Measurements from ENCODE around the gene MINK1.
"Not testable (repeated sequence)": the region's sequence is repeated elsewhere in the genome, so short reads cannot be mapped to it uniquely, and the experiment has no call there.

Gene MINK1

DNA sequence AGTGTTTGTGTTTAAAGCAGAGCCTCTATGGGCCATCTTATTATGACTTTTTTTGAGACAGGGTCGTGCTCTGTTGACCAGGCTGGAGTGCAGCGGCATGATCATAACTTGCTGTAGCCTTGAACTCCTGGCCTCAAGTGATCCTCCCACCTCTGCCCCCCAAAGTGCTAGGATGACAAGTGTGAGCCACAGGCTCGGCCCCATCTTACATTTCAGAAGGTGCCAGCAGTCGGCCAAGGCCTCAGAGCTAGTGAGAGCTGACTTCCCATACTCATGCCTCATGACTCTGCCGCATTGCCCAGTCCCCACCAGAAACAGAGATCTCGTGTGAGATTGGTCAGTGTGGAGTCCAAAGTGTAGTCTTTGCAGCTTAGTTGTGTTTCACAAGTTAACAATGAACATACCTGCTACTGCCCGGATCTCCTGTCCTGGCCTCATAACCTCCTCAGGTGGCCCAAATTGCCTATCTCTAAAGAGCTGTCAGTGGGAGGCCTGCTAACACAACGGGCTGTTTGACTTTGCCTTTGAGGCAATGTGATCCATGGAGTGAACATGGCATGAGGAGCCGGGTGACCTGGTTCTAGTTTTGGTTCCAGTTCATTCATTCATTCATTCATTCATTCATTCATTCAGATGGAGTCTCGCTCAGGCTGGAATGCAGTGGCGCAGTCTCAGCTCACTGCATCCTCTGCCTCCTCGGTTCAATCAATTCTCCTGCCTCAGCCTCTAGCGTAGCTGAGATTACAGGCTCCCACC is 13.7 kb downstream of the MINK1 start:
- DNase-seq (ENCODE audit: low read depth in 2 of 2): no peak

GRCh38 chr17:4849011-4849536 is 15.9 kb downstream of the MINK1 start:
- no peak for DNase-seq (ENCODE audit: low read depth in 2 of 2)

GRCh38 chr17:4850246-4850645 is 17.1 kb downstream of the MINK1 start:
- no peak for DNase-seq (ENCODE audit: low read depth in 2 of 2)

- DNase-seq (ENCODE audit: low read depth in 2 of 2): no peak
Observed at GRCh38 chr17:4851084-4851483, 17.9 kb downstream of the MINK1 start.

GRCh38 chr17:4852567-4853207 is 19.5 kb downstream of the MINK1 start:
- no peak for DNase-seq (ENCODE audit: low read depth in 2 of 2)

- no peak for DNase-seq (ENCODE audit: low read depth in 2 of 2)
Observed at GRCh38 chr17:4853208-4853671, 20.1 kb downstream of the MINK1 start.

DNA sequence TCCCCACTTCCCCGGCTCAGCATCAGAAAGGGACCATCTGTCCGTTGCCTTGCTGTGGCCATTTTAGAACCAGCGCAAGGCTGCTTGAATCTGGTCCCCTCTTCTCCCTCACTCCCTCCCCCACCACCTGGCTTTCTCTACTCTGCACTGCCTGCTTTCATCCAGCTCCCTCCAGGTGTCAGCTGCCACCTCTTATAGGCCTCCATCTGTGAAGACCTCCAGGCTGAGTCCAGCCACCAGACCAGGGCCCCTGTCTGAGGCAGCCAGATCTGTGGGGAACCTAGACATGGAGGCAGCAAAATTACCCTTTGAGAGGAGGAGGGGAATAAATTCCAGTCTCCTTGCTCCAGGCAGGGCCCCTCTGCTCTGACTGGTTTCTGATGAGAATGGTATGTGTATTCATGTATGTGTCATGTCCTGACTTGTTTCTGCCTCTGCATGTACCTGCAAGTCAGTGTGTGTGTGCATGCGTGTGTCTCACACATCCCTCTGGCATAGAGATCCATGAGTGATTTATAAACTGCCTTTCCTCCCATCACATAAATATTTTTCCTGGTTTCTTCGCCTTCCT is 21.1 kb downstream of the MINK1 start:
- DNase-seq (ENCODE audit: low read depth in 2 of 2): no peak

DNA sequence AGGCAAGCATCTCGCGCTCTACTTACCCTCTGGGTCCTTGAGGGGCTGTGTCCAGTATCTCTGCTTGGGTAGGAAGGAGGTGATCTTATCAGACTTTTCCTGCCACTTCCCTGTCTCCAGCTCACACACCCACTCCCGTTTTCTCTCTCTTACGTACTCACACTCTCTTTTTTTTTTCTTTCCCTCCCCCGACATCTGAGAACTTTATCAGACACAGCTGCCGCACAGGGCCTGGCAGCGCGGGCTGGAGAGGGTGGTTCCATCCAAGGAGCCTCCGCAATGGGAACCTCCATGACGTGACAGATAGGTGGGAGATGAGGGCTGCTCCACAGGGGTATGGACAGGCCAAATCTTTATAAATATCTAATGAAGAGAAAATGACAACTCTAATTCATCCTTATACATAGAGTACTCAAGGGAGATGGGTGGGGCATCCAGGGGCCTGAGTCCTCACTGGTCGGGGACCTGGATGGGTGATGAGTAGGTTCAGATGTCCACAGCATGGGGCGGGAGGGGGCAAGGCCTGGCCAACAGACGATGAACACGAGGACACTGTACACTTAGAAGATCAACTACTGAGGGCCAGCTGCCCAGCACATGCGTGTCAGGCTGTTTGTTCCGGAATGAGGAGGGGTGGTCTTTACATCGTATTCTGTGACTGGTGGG is 23.3 kb downstream of the MINK1 start:
- DNase-seq (ENCODE audit: low read depth in 2 of 2): no peak

- DNase-seq (ENCODE audit: low read depth in 2 of 2): no peak
Observed at GRCh38 chr17:4856937-4857314, 23.8 kb downstream of the MINK1 start.

DNA sequence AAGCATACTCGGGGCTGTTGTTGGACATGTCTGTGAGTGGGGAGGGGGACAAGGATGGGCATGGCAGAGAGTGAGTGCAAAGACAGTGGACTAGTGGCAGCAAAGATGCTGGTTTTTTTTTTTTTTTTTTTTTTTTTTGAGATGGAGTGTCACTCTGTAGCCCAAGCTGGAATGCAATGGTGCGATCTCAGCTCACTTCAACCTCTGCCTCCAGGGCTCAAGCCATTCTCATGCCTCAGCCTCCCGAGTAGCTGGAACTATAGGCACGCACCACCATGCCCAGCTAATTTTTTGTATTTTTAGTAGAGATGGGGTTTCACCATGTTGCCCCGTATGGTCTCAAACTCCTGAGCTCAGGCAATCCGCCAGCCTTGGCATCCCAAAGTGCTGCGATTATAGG is 24.2 kb downstream of the MINK1 start:
- not testable (repeated sequence) for DNase-seq (ENCODE audit: low read depth in 2 of 2)

GRCh38 chr17:4858068-4858881 is 25.1 kb downstream of the MINK1 start:
- no peak for DNase-seq (ENCODE audit: low read depth in 2 of 2)

- DNase-seq (ENCODE audit: low read depth in 2 of 2): no peak
Observed at GRCh38 chr17:4858882-4859260, 25.7 kb downstream of the MINK1 start.

GRCh38 chr17:4859816-4860625 is 26.9 kb downstream of the MINK1 start:
- no peak for DNase-seq (ENCODE audit: low read depth in 2 of 2)

- no peak for DNase-seq (ENCODE audit: low read depth in 2 of 2)
Observed at GRCh38 chr17:4860651-4861050, 27.5 kb downstream of the MINK1 start.

- no peak for DNase-seq (ENCODE audit: low read depth in 2 of 2)
Observed at GRCh38 chr17:4861052-4861451, 27.9 kb downstream of the MINK1 start.

DNA sequence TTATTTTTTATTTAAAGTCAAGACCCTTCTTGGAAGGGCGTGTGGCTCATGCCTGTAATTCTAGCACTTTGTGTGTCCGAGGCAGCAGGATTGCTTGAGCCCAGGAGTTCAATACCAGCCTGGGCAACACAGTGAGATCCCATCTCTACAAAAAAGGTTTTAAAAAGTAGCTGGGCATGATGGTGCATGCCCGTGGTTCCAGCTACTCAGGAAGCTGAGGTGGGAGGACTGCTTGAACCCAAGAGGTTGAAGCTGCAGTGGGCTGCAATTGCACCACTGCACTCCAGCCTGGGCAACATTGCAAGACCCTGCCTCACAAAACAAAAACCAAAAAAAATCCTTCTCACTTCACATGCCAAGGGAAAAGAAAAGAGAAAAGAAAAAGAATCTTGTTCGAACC is 29.6 kb downstream of the MINK1 start:
- DNase-seq (ENCODE audit: low read depth in 2 of 2): no peak

- no peak for DNase-seq (ENCODE audit: low read depth in 2 of 2)
Observed at GRCh38 chr17:4863321-4863720, 30.2 kb downstream of the MINK1 start.

DNA sequence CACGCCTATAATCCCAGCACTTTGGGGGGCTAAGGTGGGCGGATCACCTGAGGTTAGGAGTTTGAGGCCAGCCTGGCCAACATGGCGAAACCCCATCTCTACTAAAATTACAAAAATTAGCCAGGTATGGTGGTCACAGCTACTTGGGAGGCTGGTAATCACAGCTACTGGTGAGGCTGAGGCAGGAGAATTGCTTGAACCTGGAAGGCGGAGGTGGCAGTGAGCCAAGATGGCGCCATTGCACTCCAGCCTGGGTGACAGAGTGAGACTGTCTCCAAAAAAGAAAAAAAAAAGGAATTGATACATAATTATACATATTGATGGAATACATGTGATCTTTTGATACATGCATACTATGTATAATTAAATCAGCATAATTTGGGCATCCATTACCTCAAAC is 34.4 kb downstream of the MINK1 start:
- not testable (repeated sequence) for DNase-seq (ENCODE audit: low read depth in 2 of 2)

- not testable (repeated sequence) for DNase-seq (ENCODE audit: low read depth in 2 of 2)
Observed at GRCh38 chr17:4869058-4869998, 36.2 kb downstream of the MINK1 start.

All from stimulated activated CD4-positive, alpha-beta T cell treated with anti-CD3 and anti-CD28 coated beads, Interleukin-15, amount 100 ng/mL, for 48 hours (primary cell).